ENCODE results near the gene CATSPER3.

Gene CATSPER3

GRCh38 chr5:134949316-134949715 is 18.4 kb upstream of the CATSPER3 start:
- no peaks in the 10 kb centered on the region for H3K36me3 Mint-ChIP-seq (ENCODE audit: insufficient read depth)
- no peak overlapping the region for H3K4me3 Mint-ChIP-seq
- no peaks in the 10 kb centered on the region for H3K27me3 Mint-ChIP-seq
- DNase-seq (ENCODE audit: low spot score in 2 of 2) (no peak), ATAC-seq (replicated peaks; ENCODE audit: extremely low read depth, poor library complexity, severe bottlenecking) (no peak)
- no peaks in the 10 kb centered on the region for H3K4me1 Mint-ChIP-seq
- H3K9me3 Mint-ChIP-seq, result no peaks in the 10 kb centered on the region
- H3K27ac Mint-ChIP-seq (ENCODE audit: low read depth), result no peak overlapping the region

GRCh38 chr5:134957920-134958608 is 9.6 kb upstream of the CATSPER3 start:
- ATAC-seq (replicated peaks; ENCODE audit: extremely low read depth, poor library complexity, severe bottlenecking) (no peak), DNase-seq (ENCODE audit: low spot score in 2 of 2) (no peak)
- no peak overlapping the region for H3K4me3 Mint-ChIP-seq
- H3K4me1 Mint-ChIP-seq, result peaks cover 5% of the 10 kb centered on the region
- H3K27me3 Mint-ChIP-seq, result no peaks in the 10 kb centered on the region
- peaks cover 6% of the 10 kb centered on the region for H3K9me3 Mint-ChIP-seq
- H3K27ac Mint-ChIP-seq (ENCODE audit: low read depth), result no peak overlapping the region
- peaks cover 15% of the 10 kb centered on the region for H3K36me3 Mint-ChIP-seq (ENCODE audit: insufficient read depth)

- DNase-seq (ENCODE audit: low spot score in 2 of 2), result no peak
- Mint-ChIP-seq H3K4me3 (no peak overlapping the region), H3K27ac (ENCODE audit: low read depth) (no peak overlapping the region), H3K36me3 (ENCODE audit: insufficient read depth) (peaks cover 17% of the 10 kb centered on the region), H3K9me3 (peaks cover 6% of the 10 kb centered on the region), H3K4me1 (peaks cover 5% of the 10 kb centered on the region), H3K27me3 (no peaks in the 10 kb centered on the region)
- ATAC-seq (replicated peaks; ENCODE audit: extremely low read depth, poor library complexity, severe bottlenecking), result no peak
These were observed 9.0 kb upstream of the CATSPER3 start for GRCh38 chr5:134958755-134959154.

GRCh38 chr5:134963098-134963497 is 4.6 kb upstream of the CATSPER3 start:
- Mint-ChIP-seq H3K27ac (ENCODE audit: low read depth) (no peak overlapping the region), H3K4me1 (peaks cover 14% of the 10 kb centered on the region), H3K27me3 (no peaks in the 10 kb centered on the region), H3K4me3 (no peak overlapping the region), H3K36me3 (ENCODE audit: insufficient read depth) (peaks cover 17% of the 10 kb centered on the region), H3K9me3 (no peaks in the 10 kb centered on the region)
- DNase-seq (ENCODE audit: low spot score in 2 of 2) (no peak), ATAC-seq (replicated peaks; ENCODE audit: extremely low read depth, poor library complexity, severe bottlenecking) (no peak)

- H3K36me3 Mint-ChIP-seq (ENCODE audit: insufficient read depth), result peaks cover 21% of the 10 kb centered on the region
- ATAC-seq (replicated peaks; ENCODE audit: extremely low read depth, poor library complexity, severe bottlenecking), result peak; percentile 43
- DNase-seq (ENCODE audit: low spot score in 2 of 2), result no peak
- H3K4me1 Mint-ChIP-seq, result peaks cover 11% of the 10 kb centered on the region
- H3K4me3 Mint-ChIP-seq, result no peak overlapping the region
- H3K9me3 Mint-ChIP-seq, result no peaks in the 10 kb centered on the region
- H3K27me3 Mint-ChIP-seq, result no peaks in the 10 kb centered on the region
- peak overlapping the region; percentile 26 for H3K27ac Mint-ChIP-seq (ENCODE audit: low read depth)
These were observed 3.1 kb upstream of the CATSPER3 start for GRCh38 chr5:134964359-134965270.

- Mint-ChIP-seq H3K4me3 (no peak overlapping the region), H3K36me3 (ENCODE audit: insufficient read depth) (peaks cover 16% of the 10 kb centered on the region), H3K27me3 (no peaks in the 10 kb centered on the region), H3K27ac (ENCODE audit: low read depth) (peak overlapping the region; percentile 4), H3K4me1 (peaks cover 11% of the 10 kb centered on the region), H3K9me3 (no peaks in the 10 kb centered on the region)
- ATAC-seq (replicated peaks; ENCODE audit: extremely low read depth, poor library complexity, severe bottlenecking) (no peak), DNase-seq (ENCODE audit: low spot score in 2 of 2) (no peak)
These were observed 2.4 kb upstream of the CATSPER3 start for GRCh38 chr5:134965271-134965825.

GRCh38 chr5:134968055-134968454 is 348 bp downstream of the CATSPER3 start:
- Mint-ChIP-seq H3K27ac (ENCODE audit: low read depth) (no peak overlapping the region), H3K27me3 (no peaks in the 10 kb centered on the region), H3K9me3 (no peaks in the 10 kb centered on the region), H3K4me1 (peaks cover 11% of the 10 kb centered on the region), H3K36me3 (ENCODE audit: insufficient read depth) (peaks cover 7% of the 10 kb centered on the region), H3K4me3 (no peak overlapping the region)
- DNase-seq (ENCODE audit: low spot score in 2 of 2) (no peak), ATAC-seq (replicated peaks; ENCODE audit: extremely low read depth, poor library complexity, severe bottlenecking) (no peak)

- no peaks in the 10 kb centered on the region for H3K27me3 Mint-ChIP-seq
- ATAC-seq (replicated peaks; ENCODE audit: extremely low read depth, poor library complexity, severe bottlenecking) (no peak), DNase-seq (ENCODE audit: low spot score in 2 of 2) (no peak)
- no peak overlapping the region for H3K27ac Mint-ChIP-seq (ENCODE audit: low read depth)
- peaks cover 9% of the 10 kb centered on the region for H3K4me1 Mint-ChIP-seq
- H3K4me3 Mint-ChIP-seq, result no peak overlapping the region
- peaks cover 5% of the 10 kb centered on the region for H3K36me3 Mint-ChIP-seq (ENCODE audit: insufficient read depth)
- no peaks in the 10 kb centered on the region for H3K9me3 Mint-ChIP-seq
These were observed 1.5 kb downstream of the CATSPER3 start for GRCh38 chr5:134969166-134969565.

- ATAC-seq (replicated peaks; ENCODE audit: extremely low read depth, poor library complexity, severe bottlenecking) (no peak), DNase-seq (ENCODE audit: low spot score in 2 of 2) (no peak)
- Mint-ChIP-seq H3K4me1 (no peaks in the 10 kb centered on the region), H3K9me3 (peaks cover 14% of the 10 kb centered on the region), H3K36me3 (ENCODE audit: insufficient read depth) (no peaks in the 10 kb centered on the region), H3K27ac (ENCODE audit: low read depth) (no peak overlapping the region), H3K4me3 (no peak overlapping the region), H3K27me3 (no peaks in the 10 kb centered on the region)
These were observed 7.5 kb downstream of the CATSPER3 start for GRCh38 chr5:134975078-134975715.

GRCh38 chr5:134975843-134976242 is 8.1 kb downstream of the CATSPER3 start:
- peaks cover 17% of the 10 kb centered on the region for H3K9me3 Mint-ChIP-seq
- no peaks in the 10 kb centered on the region for H3K36me3 Mint-ChIP-seq (ENCODE audit: insufficient read depth)
- H3K4me3 Mint-ChIP-seq, result no peak overlapping the region
- ATAC-seq (replicated peaks; ENCODE audit: extremely low read depth, poor library complexity, severe bottlenecking), result no peak
- peaks cover 4% of the 10 kb centered on the region for H3K27me3 Mint-ChIP-seq
- no peak overlapping the region for H3K27ac Mint-ChIP-seq (ENCODE audit: low read depth)
- no peak for DNase-seq (ENCODE audit: low spot score in 2 of 2)
- no peaks in the 10 kb centered on the region for H3K4me1 Mint-ChIP-seq

GRCh38 chr5:134976841-134977240 is 9.1 kb downstream of the CATSPER3 start:
- ATAC-seq (replicated peaks; ENCODE audit: extremely low read depth, poor library complexity, severe bottlenecking), result no peak
- no peaks in the 10 kb centered on the region for H3K4me1 Mint-ChIP-seq
- H3K27me3 Mint-ChIP-seq, result peaks cover 14% of the 10 kb centered on the region
- no peak for DNase-seq (ENCODE audit: low spot score in 2 of 2)
- H3K4me3 Mint-ChIP-seq, result no peak overlapping the region
- H3K9me3 Mint-ChIP-seq, result peaks cover 27% of the 10 kb centered on the region
- no peak overlapping the region for H3K27ac Mint-ChIP-seq (ENCODE audit: low read depth)
- H3K36me3 Mint-ChIP-seq (ENCODE audit: insufficient read depth), result no peaks in the 10 kb centered on the region

GRCh38 chr5:134979416-134979815 is 11.7 kb downstream of the CATSPER3 start:
- Mint-ChIP-seq H3K27me3 (peaks cover 30% of the 10 kb centered on the region), H3K4me3 (no peak overlapping the region), H3K4me1 (no peaks in the 10 kb centered on the region), H3K36me3 (ENCODE audit: insufficient read depth) (no peaks in the 10 kb centered on the region), H3K9me3 (peaks cover 46% of the 10 kb centered on the region), H3K27ac (ENCODE audit: low read depth) (no peak overlapping the region)
- ATAC-seq (replicated peaks; ENCODE audit: extremely low read depth, poor library complexity, severe bottlenecking) (no peak), DNase-seq (ENCODE audit: low spot score in 2 of 2) (no peak)
